ENCODE data around the gene OSCP1. TPM values are rescaled to one million over a fixed set of nuclear protein-coding genes. Genes with fewer than 3 reads are reported as not detected.

The OSCP1 gene
- total RNA-seq, 2 donors from 2014 or later = 5.9 to 6.4 TPM

GRCh38 chr1:36391271-36391670, 59.0 kb downstream of the OSCP1 start:
- ATAC-seq (no peak), DNase-seq (no peak)
- intact Hi-C loops (cut with DNase I) = no loop called here

DNA sequence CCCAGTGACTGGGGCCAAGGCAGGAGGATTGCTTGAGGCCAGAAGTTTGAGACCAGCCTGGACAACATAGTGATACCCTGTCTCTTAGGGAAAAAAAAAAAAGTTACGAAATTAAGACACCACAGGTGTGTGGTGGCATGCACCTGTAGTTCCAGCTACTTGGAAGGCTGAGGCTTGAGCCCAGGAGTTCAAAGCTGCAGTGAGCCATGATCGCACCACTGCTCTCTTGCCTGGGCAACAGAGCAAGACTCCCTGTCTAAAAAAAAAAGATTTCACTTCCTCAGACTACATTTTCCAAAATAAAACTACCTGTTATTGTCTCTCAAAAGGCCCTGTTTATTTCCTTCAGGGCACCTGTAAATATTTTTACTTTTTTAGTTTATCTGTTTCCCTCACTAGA, 59.8 kb downstream of the OSCP1 start:
- intact Hi-C loops (cut with DNase I) = no loop called here
- no peak for DNase-seq

GRCh38 chr1:36389999-36390398, 60.3 kb downstream of the OSCP1 start:
- DNase-seq (no peak), ATAC-seq (no peak)
- intact Hi-C loops (cut with DNase I) = no loop called here

More for the DNA sequence above, 59.8 kb downstream of the OSCP1 start:
- ATAC-seq = no peak

DNA sequence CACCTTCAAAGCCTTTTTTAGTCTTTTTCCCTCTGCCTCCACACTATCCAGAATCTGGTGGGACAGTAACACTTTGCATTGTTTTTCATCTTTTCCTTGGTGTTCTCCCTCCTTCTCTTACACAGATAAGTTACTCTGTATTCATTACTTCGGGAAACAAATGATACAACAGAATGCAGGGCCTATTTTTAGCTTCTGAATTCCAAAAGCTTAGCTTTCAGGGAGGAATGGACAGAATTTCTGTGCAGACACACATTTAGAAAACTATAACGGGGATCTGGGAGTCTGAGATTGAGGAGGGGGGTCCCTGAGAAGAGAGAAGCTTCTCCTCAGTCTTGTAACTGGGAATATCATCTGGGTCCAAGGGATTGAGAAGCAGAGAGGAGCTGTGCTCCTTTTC, 61.0 kb downstream of the OSCP1 start:
- intact Hi-C loops (cut with DNase I) = no loop called here
- ATAC-seq (no peak), DNase-seq (no peak)

- ATAC-seq (peak in 1 of 2 donors; percentile 0), DNase-seq (peak; percentile 53)
- intact Hi-C loops (cut with DNase I) = no loop called here
Measured at GRCh38 chr1:36387141-36387949, 62.9 kb downstream of the OSCP1 start.

DNA sequence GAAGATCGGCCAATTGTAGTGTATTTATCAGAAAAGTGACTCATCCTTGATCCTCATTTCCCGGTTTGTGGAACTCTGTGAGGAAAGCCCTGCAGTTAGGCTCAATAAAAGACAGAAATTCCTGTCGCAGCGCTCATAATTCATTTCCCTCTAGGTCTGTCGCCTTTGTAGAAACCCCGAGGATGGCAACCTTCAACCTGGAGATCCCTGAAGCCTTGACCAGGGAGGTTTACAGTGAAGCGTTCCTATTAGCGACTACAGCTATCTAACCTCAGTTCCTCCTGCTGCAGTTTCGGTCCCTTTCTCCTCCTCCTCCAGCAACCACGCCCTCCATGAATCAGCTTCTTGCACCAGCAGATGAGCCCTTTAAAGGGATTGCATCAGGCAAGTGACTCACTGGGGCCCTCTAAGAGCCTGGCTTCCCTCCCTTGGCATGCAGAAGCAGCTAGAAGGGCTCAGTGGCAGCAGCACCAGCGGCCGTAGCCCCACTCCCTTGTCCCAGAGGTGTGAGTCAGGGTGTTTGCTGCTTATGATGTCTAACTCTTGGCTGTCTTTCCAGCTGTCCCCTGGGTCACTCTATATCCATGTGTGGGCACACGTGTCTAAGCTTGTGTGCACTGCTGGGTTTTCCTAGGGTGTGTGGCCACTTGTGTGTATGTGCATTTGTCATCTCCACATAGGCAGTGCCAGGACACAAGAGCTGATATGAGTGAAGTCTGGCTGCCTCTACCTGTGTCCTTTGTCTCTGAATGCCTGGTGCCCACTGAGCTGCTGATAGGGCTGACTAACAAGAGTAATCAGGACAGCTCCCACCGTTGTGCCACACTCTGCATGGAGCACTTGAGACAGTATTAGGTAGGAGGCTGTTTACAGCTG, 63.7 kb downstream of the OSCP1 start:
- ATAC-seq (peak; percentile 76 to 89), DNase-seq (peak; percentile 95)
- intact Hi-C loops (cut with DNase I) = no loop called here

DNA sequence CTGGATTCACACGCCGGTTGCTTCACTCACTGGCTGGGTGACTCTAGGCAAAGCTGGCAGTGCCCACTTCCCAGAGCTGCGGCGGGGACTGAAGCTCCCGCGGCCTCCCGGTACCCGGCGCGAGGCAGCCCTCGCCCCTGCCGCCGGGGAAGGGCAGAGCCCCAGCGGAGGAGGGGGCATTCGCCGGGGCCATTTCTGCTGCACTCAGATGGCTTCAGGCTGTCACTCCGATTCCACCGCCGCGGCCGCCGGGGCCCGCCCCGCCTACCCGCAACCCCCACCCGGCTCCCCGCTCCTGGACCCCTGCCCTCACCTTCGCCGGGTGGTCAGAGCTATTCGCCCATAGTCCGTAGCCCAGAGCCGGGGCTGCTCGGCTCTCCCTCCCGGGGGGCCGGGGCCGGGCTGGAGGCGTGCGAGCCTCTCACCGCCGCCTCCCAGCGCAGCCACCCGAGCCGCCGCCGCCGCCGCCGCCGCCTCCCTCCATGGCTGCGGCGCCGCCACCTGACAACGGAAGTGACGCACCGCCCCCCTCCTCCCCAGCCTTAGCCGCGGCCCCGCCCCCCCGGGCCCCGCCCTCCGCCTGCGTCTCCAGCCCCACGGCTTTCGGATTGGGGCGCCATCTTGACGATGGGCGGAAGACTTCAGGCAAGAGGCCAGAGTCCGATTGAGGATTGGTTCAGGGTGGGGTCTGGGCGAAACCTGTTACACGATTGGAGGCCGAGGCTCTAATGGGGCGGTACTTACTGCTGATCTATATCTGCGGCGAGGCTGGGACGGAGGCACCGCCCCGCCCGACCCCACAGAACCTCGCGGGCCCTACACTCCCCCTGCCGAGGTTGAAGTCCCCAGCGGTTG, 64.6 kb downstream of the OSCP1 start, which contains the start of gene STK40:
Gene STK40, minus strand, starts transcription at position 515 of the 855 bp plus-strand sequence. CDS start 24,592 bp downstream, outside the sequence.
- intact Hi-C loops (cut with DNase I) = no loop called here
- peak; percentile 98 for DNase-seq
- ATAC-seq = peak; percentile 91 to 92

- intact Hi-C loops (cut with DNase I) = no loop called here
- DNase-seq (peak; percentile 56), ATAC-seq (no peak)
Measured at GRCh38 chr1:36384542-36385409, 65.5 kb downstream of the OSCP1 start.

DNA sequence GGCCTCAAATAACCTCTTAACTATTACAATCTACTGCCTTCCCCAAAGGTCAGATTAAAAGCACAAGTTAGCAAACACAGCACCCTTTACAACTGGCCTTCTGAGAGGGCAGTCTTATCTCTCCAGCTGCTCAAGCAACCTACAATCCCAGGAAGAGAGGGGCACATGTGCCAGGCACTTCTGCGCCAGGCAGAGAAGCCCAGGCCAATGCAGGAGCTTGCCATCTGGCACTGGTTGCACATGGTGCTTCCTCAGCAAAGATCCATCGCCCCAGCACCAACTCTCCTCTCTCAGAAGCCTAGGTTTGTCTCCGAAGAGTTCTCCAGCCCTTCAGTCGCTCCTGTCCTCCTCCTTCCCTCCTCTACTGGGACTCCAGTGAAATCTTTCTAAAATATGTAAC, 67.0 kb downstream of the OSCP1 start:
- ATAC-seq (no peak), DNase-seq (no peak)
- intact Hi-C loops (cut with DNase I) = no loop called here

GRCh38 chr1:36382669-36383068, 67.6 kb downstream of the OSCP1 start:
- ATAC-seq (no peak), DNase-seq (no peak)
- intact Hi-C loops (cut with DNase I) = no loop called here

DNA sequence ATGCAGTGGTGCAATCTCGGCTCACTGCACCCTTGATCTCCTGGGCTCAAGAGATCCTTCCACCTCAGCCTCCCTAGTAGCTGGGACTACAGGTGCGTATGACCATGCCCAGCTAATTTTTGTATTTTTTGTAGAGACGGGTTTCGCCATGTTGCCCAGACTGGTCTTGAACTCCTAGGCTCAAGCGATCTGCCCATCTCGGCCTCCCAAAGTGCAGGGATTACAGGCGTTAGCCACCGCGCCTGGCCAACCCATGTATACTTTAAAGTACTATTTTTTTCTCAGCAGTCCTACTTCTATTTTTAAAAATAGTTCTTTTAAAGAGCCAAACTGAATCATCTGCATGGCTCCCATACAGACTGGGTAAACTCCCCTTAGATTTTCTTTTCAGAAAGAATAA, 68.0 kb downstream of the OSCP1 start:
- intact Hi-C loops (cut with DNase I) = no loop called here
- no peak for ATAC-seq
- no peak for DNase-seq

GRCh38 chr1:36381405-36381804, 68.8 kb downstream of the OSCP1 start:
- no peak for DNase-seq
- no peak for ATAC-seq
- intact Hi-C loops (cut with DNase I) = no loop called here

- ATAC-seq (no peak), DNase-seq (no peak)
- intact Hi-C loops (cut with DNase I) = no loop called here
Measured at GRCh38 chr1:36380782-36381181, 69.5 kb downstream of the OSCP1 start.

DNA sequence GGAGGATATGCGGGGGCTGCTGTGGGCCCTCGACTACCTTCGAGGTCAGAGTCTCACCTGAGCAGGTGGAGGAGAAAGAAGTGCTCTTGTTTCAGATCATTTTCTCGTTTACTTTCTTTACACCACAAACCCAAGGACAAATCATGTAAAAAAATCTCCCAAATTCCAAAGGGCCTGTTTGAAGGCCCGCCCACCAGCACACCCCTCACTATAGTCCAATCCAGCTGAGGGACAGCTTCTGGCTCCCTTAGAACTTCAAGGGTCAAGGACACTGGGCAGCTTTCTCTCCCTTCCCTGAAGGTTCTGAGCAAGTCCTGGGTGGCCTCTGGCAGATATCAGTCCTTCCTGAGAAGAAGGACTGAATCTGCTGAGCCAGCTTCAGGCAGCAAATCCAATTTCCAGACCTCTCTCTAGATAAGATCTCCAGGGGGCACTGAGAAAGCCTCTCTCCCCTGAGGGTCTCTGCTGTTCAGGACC, 70.1 kb downstream of the OSCP1 start:
- DNase-seq (no peak), ATAC-seq (no peak)
- intact Hi-C loops (cut with DNase I) = no loop called here

DNA sequence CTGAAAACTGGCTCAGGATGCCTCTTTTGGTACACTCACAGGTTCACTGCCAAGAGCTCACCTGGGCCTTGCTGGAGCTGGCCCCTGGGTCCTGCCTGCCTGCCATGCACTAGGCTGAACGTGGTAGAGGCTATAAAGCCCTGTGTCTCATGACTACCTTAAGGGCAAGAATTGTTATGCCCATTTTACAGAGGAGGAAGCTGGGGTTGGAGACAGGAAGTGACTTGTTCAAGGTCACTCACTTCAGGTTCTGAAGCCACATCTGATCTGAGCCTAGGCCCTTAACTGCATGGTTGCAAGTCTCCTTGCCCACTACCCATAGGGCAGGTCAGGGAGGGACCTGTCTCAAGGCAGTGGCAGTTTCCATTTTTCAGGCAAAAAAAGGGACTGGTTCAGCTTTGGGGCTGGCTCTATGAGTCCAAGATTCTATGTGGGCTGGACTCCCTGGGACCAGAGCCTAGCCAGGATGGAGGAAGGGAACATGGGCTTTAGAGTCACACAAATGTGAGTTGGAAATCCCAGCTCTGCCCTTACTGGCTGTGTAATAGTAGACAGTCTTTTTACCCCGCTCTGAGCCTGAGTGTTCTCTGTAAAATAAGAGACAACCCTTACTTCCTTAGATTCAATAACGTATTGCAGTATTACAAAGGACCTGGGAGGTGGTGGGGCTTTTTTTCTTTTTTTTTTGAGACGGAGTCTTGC, 72.3 kb downstream of the OSCP1 start:
- ATAC-seq = no peak
- intact Hi-C loops (cut with DNase I) = no loop called here

DNA sequence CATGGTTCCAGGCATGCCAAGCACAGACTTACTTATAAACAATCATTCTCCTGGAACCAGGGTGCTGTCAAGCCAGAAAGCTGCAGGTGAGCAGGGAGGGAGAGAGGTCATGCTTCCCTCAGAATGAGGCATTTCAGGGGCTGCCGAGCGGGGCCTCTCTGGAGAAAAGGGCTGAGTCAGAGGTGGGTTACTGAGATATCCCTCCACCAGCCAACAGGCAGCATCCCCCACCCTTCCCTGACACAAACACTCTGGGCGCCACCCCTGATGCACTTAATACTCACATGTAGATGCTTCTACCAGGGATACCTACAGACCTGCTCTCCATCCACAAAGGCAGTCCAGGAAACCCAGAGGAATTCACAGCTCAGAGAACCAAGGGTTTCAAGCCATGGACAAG, 77.6 kb downstream of the OSCP1 start:
- intact Hi-C loops (cut with DNase I) = no loop called here
- no peak for ATAC-seq
- no peak for DNase-seq

More for the DNA sequence above, 72.3 kb downstream of the OSCP1 start:
- DNase-seq = no peak

DNA sequence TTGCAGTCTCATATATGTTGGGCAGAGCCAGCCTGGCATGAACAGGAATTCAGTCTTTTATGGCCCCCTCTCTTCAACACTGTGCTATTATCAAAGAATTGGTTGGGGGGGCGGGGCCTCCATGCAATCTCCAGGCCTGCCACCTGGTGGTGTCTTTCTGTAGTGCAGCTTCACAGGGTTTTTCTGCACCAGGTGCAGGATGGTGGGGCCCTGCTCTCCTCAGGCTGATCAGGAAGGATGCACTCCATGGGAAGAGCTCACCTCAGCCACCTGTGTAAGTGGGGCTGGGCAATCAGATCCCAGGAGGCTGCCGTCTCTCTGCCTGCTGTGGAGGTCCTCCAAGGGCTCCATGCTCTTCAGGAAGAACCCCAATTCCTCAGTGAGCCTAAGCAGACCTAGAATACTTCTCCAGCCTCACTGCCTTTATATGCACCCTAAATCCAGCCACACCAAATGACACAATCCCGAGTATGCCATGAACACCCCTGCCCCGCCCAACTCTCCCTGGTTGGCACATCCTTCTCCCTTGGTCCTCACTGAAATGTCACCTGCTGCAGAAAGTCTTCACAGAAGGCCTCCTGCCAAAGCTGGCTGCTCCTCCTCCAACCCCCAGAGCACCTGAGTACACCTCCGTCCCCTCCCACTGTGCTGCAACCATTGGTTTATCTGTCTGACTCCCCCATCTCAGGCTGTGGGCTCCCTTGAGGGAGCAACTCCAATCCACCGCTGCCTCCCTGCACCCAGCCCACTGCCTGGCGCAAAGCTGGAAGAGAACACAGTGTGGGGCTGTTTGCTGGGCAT, 81.0 kb downstream of the OSCP1 start:
- intact Hi-C loops (cut with DNase I) = no loop called here
- DNase-seq (peak; percentile 77), ATAC-seq (peak; percentile 1 to 32)

All from left cardiac atrium (tissue), 4 donors.